GM18951 (cell line): ENCODE results near the gene PYY.

Experiments
- POLR2A ChIP-seq: IDR thresholded peaks from 4 replicates; pipeline ENCODE4 v1.6.1; 2011; ENCODE audit warnings: mild to moderate bottlenecking; ENCODE audit not compliant: insufficient read length, insufficient read depth; ENCODE audit errors: extremely low read depth
- in situ Hi-C: fragments of 300-500 bp; cut with MboI; formaldehyde crosslinking; loops from one replicate; pipeline ENCODE4 v1.12.0; 2022; ENCODE audit warnings: low sequenced_read_pairs, mixed read lengths, inconsistent platforms; ENCODE audit not compliant: unreplicated experiment

The PYY gene

GRCh38 chr17:43987131-43988021 is 33.6 kb upstream of the PYY start:
- TF ChIP-seq POLR2A, result no peak
- in situ Hi-C loops, result no loop called here

DNA sequence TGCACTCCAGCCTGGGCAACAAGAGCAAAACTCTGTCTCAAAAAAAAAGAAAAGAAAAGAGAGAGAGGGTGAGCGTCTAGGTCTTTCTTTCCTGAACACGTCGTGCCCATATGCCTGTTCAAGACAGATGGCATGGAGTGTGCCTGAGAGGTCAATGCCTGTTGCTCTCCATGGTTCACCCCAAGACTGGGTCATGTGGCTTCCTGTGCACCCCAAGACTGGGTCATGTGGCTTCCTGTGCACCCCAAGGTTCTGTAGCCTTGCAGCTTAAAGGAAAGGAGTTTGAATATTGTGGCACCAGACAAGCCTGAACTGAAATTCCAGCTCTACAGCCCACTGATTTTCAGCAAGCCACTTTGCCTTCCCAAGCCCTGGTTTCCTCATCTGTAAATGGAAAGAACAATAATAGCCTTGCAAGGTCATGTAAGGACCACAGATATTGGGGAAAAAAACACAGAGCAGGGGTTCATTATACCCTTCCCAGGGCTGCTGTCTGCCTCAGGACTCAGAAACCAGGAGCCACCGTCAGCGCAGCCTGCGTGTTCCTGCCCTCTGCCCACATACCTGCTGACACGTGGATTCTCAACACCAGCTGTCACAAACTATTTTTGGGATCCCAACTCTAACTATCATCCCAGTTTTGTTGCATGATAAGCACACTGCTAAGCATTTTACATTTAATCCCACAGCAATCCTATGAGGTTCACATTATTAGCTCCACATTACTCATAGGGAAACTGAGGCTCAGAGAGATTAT is 32.7 kb upstream of the PYY start:
- TF ChIP-seq POLR2A, result no peak
- in situ Hi-C loops, result no loop called here

DNA sequence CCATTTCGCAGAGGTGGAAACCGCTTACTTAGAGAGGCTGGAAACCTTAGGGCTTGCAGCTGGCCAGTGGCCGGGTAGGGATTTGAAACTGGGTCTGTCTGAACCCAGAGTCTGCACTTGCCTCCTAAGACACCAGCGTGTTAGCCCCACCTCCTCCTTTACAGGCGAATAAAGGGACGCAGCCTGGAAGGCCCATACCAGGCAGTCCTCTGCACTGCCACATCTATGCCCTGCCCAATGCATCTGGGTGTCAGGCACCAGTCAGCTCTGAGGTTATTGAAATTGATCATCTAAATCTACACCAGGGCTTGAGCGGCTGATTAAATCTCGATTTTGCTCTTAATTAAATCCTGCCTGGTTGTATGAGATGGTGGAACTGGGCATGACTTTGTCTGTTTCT is 30.8 kb upstream of the PYY start:
- in situ Hi-C loops, result no loop called here
- no peak for TF ChIP-seq POLR2A

DNA sequence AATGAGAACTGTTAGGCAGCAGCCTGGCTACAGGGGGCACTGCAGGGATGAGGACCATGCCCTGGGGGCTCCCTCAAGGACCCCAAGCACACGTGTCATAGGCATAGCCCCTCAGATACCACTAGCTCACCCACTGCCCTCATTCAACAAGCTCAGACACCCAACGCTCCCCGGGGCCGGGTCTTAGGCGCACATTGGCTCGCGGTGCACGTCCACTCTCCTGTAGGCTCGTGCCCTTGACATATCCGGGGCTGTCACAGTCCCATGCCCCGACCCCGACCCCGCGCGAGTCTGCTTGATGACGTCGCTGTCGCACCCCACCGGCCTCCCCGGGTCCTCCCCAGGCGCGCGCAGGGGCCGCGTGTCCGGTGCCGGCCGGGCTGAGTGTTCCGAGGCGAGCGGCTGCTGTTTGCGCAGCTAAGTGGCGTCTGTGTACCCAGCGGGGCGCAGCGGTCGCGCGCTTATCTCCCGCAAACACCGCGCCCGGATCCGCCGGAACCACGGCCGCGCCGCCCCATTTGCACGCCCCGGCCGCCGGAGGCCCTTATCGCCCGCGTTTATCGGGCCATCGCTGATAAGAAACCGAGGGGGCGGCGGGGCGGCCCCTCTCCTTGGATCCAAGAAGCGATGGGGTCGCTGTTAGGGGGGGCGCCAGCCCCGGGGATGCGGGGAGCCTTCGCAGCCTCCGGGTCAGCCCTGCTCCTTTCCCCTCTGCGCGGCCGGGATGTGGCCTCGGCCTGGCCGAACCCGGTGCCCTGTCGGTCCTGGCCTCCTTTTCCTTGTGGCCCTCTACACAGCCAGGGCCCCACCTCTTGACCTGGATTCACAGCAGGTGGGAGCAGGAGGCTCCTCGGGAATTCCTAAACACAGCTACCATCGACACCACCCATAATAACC is 30.0 kb upstream of the PYY start:
- no peak for TF ChIP-seq POLR2A
- in situ Hi-C loops, result no loop called here

DNA sequence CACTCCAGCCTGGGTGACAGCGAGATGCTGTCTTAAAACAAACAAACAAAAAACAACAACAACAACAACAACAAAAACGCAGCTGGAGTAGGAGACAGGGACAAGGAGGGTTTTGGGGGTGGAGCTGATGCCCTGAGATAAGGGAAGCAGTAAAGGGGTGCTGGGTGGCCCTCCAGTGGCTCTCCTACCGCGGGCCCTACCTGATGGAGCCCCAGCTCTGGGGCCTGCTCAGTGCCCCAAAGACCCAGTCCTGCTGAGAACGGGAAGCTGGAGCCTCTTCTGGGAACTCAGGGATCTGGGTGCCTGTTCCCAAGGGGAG is 29.4 kb upstream of the PYY start:
- no peak for TF ChIP-seq POLR2A
- in situ Hi-C loops, result no loop called here

DNA sequence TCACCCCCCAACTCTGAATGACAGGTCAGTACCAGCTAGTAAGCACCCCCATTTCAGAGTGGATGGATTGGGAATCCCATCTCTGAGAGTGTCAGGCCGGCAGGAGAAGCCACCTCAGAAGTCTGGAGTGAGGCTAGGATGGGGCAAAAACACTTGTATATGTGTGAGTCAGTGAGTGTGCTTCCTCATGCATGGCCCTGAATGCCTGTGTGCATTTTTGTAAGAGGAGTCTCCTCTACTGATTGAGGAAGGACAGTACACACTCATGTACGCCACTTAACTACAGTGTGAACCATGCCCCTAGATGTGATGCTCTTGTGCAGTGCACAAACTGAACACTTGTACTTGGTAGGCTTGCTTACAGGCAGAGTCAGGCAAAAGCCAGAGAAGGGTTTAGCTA is 28.4 kb upstream of the PYY start:
- in situ Hi-C loops, result no loop called here
- no peak for TF ChIP-seq POLR2A

GRCh38 chr17:43979671-43980070 is 25.9 kb upstream of the PYY start:
- in situ Hi-C loops, result no loop called here
- TF ChIP-seq POLR2A, result no peak

GRCh38 chr17:43979011-43979410 is 25.3 kb upstream of the PYY start:
- in situ Hi-C loops, result no loop called here
- TF ChIP-seq POLR2A, result no peak

GRCh38 chr17:43978078-43978477 is 24.3 kb upstream of the PYY start:
- no peak for TF ChIP-seq POLR2A
- in situ Hi-C loops, result no loop called here

- in situ Hi-C loops, result no loop called here
- no peak for TF ChIP-seq POLR2A
Observed at GRCh38 chr17:43976963-43977837, 23.5 kb upstream of the PYY start.

- TF ChIP-seq POLR2A, result no peak
Observed at GRCh38 chr17:43975898-43976297, 22.2 kb upstream of the PYY start.

More at GRCh38 chr17:43975898-43976297, 22.2 kb upstream of the PYY start:
- in situ Hi-C loops, result no loop called here
